ENCODE measurements around the gene ECHS1.

ECHS1 gene

GRCh38 chr10:133358162-133358924 lies 14.8 kb downstream of the ECHS1 start:
- Histone ChIP-seq H3K9ac (ENCODE audit: low read length) (no peak overlapping the region), H3K36me3 (ENCODE audit: control insufficient read depth, insufficient read depth, low read length) (peaks cover 2% of the 10 kb centered on the region), H3K4me3 (ENCODE audit: low read length) (no peak overlapping the region), H3K27me3 (ENCODE audit: control insufficient read depth, insufficient read depth, low read length) (no peaks in the 10 kb centered on the region), H3K27ac (ENCODE audit: low read depth, low read length) (no peak overlapping the region), H3K4me1 (ENCODE audit: control insufficient read depth, insufficient read depth, low read length) (no peaks in the 10 kb centered on the region)

- Histone ChIP-seq H3K4me3 (ENCODE audit: low read length) (peak within 1 kb of the TSS; percentile 68), H3K9ac (ENCODE audit: low read length) (no peak within 1 kb of the TSS), H3K27me3 (ENCODE audit: control insufficient read depth, insufficient read depth, low read length) (no peaks in the 10 kb centered on the region), H3K4me1 (ENCODE audit: control insufficient read depth, insufficient read depth, low read length) (no peaks in the 10 kb centered on the region), H3K36me3 (ENCODE audit: control insufficient read depth, insufficient read depth, low read length) (peaks cover 2% of the 10 kb centered on the region), H3K27ac (ENCODE audit: low read depth, low read length) (no peak within 1 kb of the TSS)
These were observed 15.6 kb downstream of the ECHS1 start, which contains the start of gene FUOM for GRCh38 chr10:133357285-133358161. Gene FUOM (minus strand): TSS chr10:133358019. CDS start chr10:133358007, 12 bp downstream.

- Histone ChIP-seq H3K4me1 (ENCODE audit: control insufficient read depth, insufficient read depth, low read length) (no peaks in the 10 kb centered on the region), H3K36me3 (ENCODE audit: control insufficient read depth, insufficient read depth, low read length) (peaks cover 2% of the 10 kb centered on the region), H3K9ac (ENCODE audit: low read length) (no peak overlapping the region), H3K27me3 (ENCODE audit: control insufficient read depth, insufficient read depth, low read length) (no peaks in the 10 kb centered on the region), H3K27ac (ENCODE audit: low read depth, low read length) (no peak overlapping the region), H3K4me3 (ENCODE audit: low read length) (peak overlapping the region; percentile 68)
These were observed 16.4 kb downstream of the ECHS1 start for GRCh38 chr10:133356549-133357284.

- Histone ChIP-seq H3K36me3 (ENCODE audit: control insufficient read depth, insufficient read depth, low read length) (peaks cover 2% of the 10 kb centered on the region), H3K27ac (ENCODE audit: low read depth, low read length) (no peak overlapping the region), H3K4me3 (ENCODE audit: low read length) (no peak overlapping the region), H3K27me3 (ENCODE audit: control insufficient read depth, insufficient read depth, low read length) (no peaks in the 10 kb centered on the region), H3K4me1 (ENCODE audit: control insufficient read depth, insufficient read depth, low read length) (no peaks in the 10 kb centered on the region), H3K9ac (ENCODE audit: low read length) (no peak overlapping the region)
These were observed 17.2 kb downstream of the ECHS1 start for GRCh38 chr10:133355991-133356390.

- H3K4me3 ChIP-seq (ENCODE audit: low read length): no peak overlapping the region
- H3K4me1 ChIP-seq (ENCODE audit: control insufficient read depth, insufficient read depth, low read length): no peaks in the 10 kb centered on the region
- H3K27ac ChIP-seq (ENCODE audit: low read depth, low read length): no peak overlapping the region
- no peaks in the 10 kb centered on the region for H3K27me3 ChIP-seq (ENCODE audit: control insufficient read depth, insufficient read depth, low read length)
- no peak overlapping the region for H3K9ac ChIP-seq (ENCODE audit: low read length)
- H3K36me3 ChIP-seq (ENCODE audit: control insufficient read depth, insufficient read depth, low read length): peaks cover 2% of the 10 kb centered on the region
These were observed 17.9 kb downstream of the ECHS1 start for GRCh38 chr10:133355266-133355665.

- Histone ChIP-seq H3K4me1 (ENCODE audit: control insufficient read depth, insufficient read depth, low read length) (no peaks in the 10 kb centered on the region), H3K4me3 (ENCODE audit: low read length) (no peak overlapping the region), H3K36me3 (ENCODE audit: control insufficient read depth, insufficient read depth, low read length) (peaks cover 2% of the 10 kb centered on the region), H3K27ac (ENCODE audit: low read depth, low read length) (no peak overlapping the region), H3K27me3 (ENCODE audit: control insufficient read depth, insufficient read depth, low read length) (no peaks in the 10 kb centered on the region), H3K9ac (ENCODE audit: low read length) (no peak overlapping the region)
These were observed 18.4 kb downstream of the ECHS1 start for GRCh38 chr10:133354672-133355240.

GRCh38 chr10:133353988-133354605 lies 19.1 kb downstream of the ECHS1 start:
- no peaks in the 10 kb centered on the region for H3K4me1 ChIP-seq (ENCODE audit: control insufficient read depth, insufficient read depth, low read length)
- H3K27ac ChIP-seq (ENCODE audit: low read depth, low read length): no peak overlapping the region
- no peak overlapping the region for H3K9ac ChIP-seq (ENCODE audit: low read length)
- peaks cover 2% of the 10 kb centered on the region for H3K36me3 ChIP-seq (ENCODE audit: control insufficient read depth, insufficient read depth, low read length)
- H3K27me3 ChIP-seq (ENCODE audit: control insufficient read depth, insufficient read depth, low read length): no peaks in the 10 kb centered on the region
- no peak overlapping the region for H3K4me3 ChIP-seq (ENCODE audit: low read length)

- Histone ChIP-seq H3K27ac (ENCODE audit: low read depth, low read length) (no peak overlapping the region), H3K4me1 (ENCODE audit: control insufficient read depth, insufficient read depth, low read length) (no peaks in the 10 kb centered on the region), H3K36me3 (ENCODE audit: control insufficient read depth, insufficient read depth, low read length) (peaks cover 2% of the 10 kb centered on the region), H3K4me3 (ENCODE audit: low read length) (no peak overlapping the region), H3K9ac (ENCODE audit: low read length) (no peak overlapping the region), H3K27me3 (ENCODE audit: control insufficient read depth, insufficient read depth, low read length) (no peaks in the 10 kb centered on the region)
These were observed 19.8 kb downstream of the ECHS1 start for GRCh38 chr10:133353202-133353959.

GRCh38 chr10:133351408-133352318 lies 21.5 kb downstream of the ECHS1 start:
- no peak overlapping the region for H3K4me3 ChIP-seq (ENCODE audit: low read length)
- H3K27me3 ChIP-seq (ENCODE audit: control insufficient read depth, insufficient read depth, low read length): no peaks in the 10 kb centered on the region
- no peak overlapping the region for H3K27ac ChIP-seq (ENCODE audit: low read depth, low read length)
- no peaks in the 10 kb centered on the region for H3K4me1 ChIP-seq (ENCODE audit: control insufficient read depth, insufficient read depth, low read length)
- H3K9ac ChIP-seq (ENCODE audit: low read length): no peak overlapping the region
- peaks cover 2% of the 10 kb centered on the region for H3K36me3 ChIP-seq (ENCODE audit: control insufficient read depth, insufficient read depth, low read length)

GRCh38 chr10:133350950-133351329 lies 22.2 kb downstream of the ECHS1 start:
- H3K9ac ChIP-seq (ENCODE audit: low read length): no peak overlapping the region
- no peaks in the 10 kb centered on the region for H3K27me3 ChIP-seq (ENCODE audit: control insufficient read depth, insufficient read depth, low read length)
- H3K4me3 ChIP-seq (ENCODE audit: low read length): no peak overlapping the region
- no peak overlapping the region for H3K27ac ChIP-seq (ENCODE audit: low read depth, low read length)
- H3K36me3 ChIP-seq (ENCODE audit: control insufficient read depth, insufficient read depth, low read length): peaks cover 2% of the 10 kb centered on the region
- no peaks in the 10 kb centered on the region for H3K4me1 ChIP-seq (ENCODE audit: control insufficient read depth, insufficient read depth, low read length)
